Glomerular visceral epithelial cell (primary cell): ENCODE results near the gene IQGAP2.

Experiments
- DNase-seq: peaks from one replicate; pipeline ENCODE4 v3.0.0-alpha.2; 2016; ENCODE audit errors: extremely low spot score

The IQGAP2 gene

DNA sequence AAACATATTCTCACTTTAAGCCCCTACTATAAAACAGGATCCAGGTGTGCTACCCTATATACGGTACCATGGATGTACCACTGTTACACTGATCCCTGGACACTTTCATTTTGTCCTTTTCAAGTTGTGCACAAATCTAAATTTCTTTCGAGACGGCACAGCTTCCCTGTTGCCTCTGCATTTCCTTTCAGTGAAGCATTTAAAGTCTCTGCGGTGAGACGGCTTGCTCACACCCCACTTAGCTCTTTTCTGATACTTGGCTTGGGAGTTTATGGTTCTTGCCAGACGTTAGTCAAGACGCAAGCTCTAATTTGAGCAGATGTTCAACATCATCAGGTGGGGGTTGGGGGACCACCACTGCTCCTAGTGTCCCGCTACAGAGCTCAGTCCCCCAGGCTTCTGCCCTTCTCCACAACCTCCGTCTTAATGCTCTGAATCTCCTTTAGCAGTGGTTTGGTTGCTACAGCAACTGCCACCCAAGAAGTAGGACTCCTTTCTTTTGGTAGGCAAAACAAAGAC is 204.3 kb downstream of the IQGAP2 start:
- DNase-seq: no peak

DNA sequence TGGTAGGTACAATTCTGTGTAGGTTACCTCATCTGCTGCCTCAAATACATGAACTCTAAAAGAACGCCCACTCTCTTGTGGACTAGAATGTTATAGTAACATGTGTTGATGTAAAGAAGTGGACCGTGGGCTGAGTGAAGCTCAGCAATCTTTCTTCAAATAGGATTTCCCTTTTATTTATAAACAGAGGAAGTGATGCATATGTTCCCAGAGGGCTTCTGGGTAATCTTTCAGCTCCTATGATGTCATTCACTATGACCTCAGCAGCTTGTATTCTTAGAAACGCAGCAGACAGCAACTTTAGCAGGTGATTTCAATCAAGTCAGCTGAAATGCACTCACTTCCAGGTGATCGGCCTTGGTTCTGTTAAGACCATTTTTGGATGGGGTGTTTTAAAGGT is 205.7 kb downstream of the IQGAP2 start:
- no peak for DNase-seq

DNA sequence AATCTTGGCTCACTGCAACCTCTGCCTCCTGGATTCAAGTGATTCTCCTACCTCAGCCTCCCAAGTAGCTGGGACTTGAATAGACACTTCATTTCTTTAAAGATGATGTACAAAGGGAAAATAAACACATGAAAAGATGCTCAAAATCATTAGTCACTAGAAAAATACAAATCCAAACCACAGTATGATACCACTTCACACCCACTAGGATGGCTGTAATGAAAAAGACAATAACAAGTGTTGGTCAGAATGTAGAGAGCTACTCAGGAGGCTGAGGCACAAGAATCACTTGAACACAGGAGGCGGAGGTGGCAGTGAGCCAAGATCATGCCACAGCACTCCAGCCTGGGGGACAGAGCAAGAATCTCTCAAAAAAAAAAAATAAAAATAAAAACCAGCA is 207.1 kb downstream of the IQGAP2 start:
- no peak for DNase-seq

DNA sequence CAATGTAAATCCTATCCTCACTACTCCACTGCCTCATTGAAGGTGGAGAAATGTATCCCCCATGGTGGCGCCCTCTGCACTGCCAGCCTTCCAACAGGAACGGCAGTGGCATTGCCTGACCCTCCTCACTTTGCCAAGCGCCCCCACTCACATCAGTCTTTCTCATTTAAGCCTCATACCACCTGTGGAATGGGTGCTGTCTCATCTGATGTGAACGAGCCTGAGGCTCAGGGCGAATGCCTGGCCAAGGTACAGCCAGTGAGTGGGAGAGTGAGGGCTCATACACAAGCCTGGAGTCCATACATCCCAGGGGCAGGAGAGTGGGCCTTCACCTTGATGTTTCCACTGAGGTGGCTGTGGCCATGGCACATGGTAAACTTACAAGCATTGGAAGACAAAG is 209.9 kb downstream of the IQGAP2 start:
- DNase-seq: no peak

DNA sequence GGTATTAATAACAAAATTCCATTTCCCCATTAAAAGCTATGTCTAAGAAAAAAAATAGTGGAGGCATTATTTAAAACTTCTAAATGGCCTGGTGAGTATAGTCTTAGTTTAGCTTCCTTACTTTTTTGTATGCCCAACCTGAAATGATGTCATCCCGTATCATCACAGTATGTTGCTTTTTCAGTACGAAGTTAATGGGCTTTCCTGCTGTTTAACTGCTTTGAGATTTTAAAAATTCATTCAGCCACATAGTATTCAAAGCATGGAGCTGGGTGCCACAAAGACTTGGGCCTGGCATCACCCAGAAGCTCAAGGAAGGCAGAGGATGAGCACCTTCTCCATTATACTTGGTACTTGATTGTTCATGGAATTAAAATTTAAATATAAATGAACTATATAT is 212.7 kb downstream of the IQGAP2 start:
- DNase-seq: no peak

DNA sequence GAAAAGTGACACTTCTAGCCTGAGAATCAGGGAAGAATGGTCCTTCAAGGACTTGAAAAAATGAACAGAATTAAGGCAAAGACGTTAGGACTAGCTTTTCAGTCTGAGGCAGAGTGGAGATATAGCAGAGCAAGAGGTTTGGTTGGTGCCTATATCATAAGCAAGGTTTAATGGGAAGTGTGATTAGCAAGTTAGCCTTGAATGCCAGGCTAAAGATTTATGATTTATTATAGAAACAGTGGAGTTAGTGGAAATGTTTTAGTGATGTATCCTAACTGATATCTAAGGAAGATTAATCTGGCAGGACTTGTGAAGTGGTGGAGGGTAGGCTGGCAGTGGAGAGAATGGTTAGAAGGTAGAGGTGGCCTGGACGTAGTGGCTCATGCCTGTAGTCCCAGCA is 213.1 kb downstream of the IQGAP2 start:
- DNase-seq: no peak

DNA sequence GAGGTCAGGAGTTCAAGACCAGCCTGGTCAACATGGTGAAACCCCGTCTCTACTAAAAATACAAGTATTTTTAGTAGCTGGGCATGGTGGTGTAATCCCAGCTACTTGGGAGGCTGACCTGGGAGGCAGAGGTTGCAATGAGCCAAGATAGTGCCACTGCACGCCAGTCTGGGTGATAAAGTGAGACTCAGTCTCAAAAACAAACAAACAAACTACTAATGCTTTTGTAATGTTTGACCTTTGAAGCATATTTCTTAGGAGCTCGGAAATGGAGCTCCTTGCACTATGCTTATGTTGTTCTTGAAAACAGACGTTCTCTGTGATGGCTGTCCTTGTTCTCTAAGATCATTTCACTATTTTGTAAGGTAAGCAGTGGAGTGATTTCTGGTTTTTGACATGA is 214.1 kb downstream of the IQGAP2 start:
- DNase-seq: no peak

DNA sequence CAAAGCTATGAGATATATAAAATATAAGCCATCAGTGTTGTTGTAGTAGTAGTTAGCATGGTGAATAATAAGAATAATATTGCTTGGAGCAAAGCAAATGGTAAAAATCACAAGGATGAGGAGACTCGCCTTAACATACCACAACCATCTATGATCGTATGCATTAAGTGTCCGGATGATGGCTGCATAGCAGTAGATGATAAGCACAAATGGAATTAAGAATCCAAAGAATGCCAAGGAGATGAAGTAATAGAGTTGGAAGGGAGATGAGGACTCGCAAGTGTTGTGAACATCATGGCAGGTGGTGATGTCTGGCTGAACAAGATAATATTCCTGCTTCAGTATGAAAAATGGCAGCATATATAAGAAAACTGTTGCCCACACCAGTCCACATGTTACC is 214.6 kb downstream of the IQGAP2 start:
- DNase-seq: peak; percentile 65

DNA sequence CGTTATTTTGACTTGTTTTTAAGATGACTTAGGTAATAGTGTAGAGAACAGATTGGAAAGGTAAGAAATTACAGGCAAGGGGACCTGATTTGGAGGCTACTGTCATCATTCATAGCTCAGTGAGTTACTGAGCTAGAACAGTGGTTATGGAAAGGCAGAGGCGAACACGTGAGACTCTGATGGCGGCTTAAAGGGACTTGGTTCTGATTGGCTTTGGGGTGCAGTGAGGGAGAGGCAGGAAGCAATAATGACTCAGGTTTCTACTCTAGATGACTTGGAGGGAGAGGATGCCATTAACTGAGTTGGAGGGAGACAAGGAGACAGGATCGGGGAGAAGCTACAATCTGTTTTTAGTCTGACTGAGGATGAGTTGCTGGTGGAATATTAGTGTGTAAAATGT is 217.1 kb downstream of the IQGAP2 start:
- DNase-seq: no peak

DNA sequence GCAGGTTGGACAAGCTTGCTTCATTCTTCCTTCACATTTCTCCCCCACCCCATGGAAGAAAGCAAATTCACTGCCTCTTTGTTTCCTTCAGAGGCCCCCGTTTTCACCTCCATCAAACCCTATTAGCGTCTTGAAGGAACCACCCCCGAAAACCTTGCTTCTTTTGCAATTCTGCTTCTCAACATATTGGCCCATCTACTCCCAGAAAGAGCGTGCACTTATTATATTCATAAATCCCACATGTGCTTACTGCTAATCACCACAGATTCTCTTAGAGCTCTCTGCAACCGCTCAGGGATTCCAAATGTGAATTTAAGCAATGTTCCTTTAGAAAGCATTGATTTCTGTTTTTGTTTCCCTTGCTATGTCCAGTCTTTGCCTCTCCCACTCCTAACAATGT is 219.0 kb downstream of the IQGAP2 start:
- no peak for DNase-seq

DNA sequence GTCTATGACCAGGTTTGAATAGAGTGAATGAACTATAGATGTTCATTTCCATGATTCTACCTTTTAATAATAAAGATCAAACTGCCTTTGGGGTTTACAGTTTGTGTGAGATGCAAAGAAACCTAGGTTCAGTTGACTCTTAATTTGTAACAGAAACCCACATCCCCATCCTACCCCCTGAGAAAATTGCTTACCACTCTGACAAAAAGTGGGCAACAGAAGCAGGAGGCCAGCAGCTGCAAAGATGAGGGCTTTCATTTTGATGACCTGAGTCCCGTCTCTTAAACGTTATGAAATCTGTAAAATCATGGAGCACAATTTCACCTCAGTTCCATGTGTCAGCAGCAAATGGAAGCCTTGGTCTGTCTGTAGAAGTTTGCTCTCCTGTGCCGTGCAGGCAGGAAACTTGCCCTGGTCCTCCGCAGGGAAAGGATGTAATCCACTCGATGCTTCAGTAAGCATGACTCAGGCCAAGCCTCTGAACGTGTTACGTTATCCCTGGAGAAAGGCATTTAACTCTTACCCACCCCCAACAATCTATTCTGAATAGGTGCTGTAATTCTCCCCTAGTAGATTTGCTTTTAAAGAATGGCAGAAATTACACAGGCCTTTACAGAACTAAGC is 220.0 kb downstream of the IQGAP2 start, which contains the start of gene F2RL2:
F2RL2 (minus strand) TSS at position 431 of the 624 bp plus-strand sequence; CDS start at position 258, 173 bp downstream.
- DNase-seq: peak; percentile 87

DNA sequence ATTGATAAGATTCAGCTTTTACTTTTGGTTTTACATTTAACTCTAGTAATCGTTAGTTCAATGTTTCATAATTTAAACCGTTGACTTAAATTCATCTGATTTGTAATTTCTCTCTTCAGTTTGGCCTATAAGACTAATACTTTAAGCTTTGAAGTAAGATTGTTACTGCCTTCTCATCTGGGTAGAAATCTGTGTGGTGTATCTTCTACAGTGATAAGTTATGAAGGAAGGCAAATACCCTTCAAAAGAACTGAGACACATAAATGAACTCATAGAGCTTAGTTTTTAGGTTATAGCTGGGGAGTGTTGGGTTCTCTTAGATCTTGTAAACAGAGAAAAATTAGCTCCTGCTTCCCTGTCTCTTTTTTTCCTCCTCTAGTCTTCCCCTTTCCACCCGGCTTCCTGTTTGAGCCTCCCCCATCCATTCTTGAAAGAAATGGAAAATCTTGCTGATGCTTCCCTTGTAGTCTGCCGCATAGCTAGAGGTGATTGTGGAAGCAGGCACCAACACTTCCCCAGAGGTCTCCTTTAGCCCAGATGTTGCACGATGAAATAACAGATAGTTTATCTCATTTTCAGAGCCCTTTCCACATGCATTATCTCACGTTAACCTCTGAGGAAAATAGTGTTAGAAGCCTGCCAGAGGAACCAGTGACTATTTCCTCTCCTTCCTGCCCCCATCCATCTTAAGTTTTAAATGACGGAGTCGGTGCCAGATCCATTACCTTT is 222.2 kb downstream of the IQGAP2 start:
- no peak for DNase-seq

DNA sequence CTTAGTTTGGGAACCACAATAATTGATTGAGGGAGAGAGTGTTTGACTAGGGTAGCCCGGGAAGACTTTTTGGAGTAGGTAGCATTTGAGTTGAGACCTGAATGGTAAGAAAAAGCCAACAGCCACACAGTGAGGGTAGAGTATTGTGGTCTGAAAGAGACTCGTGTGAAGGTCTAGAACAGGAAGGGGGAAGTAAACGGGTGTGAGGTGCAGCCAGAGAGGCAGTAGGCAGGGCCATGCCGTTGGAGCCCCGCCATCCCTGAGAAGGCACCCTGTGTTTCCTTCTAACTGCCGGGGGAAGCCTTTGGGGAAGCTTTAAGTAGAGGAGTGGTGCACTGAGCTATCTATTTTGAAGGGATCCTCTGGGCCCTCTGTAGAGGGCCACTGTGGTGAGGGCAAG is 223.7 kb downstream of the IQGAP2 start:
- no peak for DNase-seq

DNA sequence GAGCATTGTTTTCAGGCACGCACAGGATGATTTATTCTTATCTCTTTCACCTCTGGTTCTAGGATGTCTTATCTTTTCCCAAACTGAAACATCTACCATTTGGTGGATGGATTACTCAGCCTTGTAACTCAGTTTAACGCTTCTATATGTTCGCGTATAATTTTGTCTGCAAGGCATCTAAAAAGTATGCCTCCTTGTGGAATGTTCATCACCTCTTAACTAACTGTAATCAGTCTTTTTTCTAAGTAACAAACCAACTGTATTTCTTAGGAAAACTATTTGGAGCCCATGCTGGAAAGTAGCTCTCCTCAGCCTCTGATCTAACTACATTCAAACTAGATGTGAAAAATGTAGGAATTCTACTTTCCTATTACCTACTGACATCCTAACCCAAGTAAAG is 231.6 kb downstream of the IQGAP2 start:
- DNase-seq: no peak

DNA sequence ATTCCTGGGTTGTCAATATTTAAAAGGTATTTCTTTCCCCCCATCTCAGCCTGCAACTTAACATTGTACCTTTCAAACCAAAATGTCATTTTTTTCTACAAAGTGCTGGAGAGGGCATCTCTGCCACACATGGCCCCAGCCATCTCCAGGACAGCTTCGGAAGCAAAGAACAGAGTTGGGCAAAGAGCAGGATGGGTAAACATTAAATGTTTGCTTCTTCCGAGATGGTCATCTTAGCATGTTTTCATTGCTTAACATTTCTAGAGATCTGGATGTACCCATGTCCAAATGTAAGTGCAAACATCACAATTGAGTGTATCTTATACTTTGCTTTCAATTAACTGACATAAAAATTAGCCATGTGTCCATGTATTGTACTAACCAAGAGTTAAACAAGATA is 234.4 kb downstream of the IQGAP2 start:
- DNase-seq: no peak

DNA sequence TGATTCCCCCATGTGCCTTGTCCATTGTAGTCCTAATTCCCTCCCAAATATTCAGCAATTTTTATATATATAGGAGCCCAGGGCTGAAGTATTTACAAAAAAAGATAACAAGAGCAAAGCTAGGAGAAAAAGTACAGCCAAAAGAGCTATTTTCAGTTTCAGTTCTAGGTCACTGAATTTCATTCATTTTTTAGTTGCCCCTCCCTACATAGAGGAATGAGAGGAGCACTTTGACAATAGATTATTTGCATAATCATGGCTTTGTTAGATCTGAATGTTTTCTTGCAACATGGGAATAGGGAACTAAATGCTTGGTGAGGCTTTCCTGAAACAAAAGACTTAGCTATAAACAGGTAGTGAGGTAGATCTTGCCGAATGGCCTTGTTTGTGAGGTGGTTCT is 235.4 kb downstream of the IQGAP2 start:
- DNase-seq: no peak

DNA sequence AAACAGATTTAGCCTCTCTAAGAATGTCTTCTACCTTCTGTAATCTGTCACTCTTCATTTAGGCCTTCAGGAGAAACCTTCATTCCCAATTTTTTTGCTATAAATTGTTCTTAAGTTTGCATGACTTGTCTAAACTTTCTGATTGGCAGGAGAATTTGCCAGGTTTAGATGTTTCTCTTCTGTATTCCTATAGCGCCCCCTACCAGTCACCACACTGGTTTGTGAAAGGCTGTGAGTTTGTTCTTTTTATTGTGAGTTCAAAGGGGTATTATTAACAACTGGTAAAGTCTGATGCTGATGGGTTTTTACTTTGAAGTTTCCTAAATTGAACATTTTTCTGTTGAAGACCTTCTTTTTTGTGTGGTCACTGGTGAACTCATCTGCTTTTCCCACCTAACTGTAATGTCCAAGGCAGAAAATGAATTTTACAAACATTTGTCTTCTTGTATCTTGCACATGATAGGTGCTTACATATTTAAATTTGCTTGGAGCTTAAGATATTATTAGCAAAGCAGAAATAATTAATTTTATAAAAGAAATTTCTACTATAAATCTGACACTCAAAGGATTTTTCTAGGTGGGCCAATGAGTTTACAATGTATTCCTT is 238.5 kb downstream of the IQGAP2 start:
- peak; percentile 75 for DNase-seq

DNA sequence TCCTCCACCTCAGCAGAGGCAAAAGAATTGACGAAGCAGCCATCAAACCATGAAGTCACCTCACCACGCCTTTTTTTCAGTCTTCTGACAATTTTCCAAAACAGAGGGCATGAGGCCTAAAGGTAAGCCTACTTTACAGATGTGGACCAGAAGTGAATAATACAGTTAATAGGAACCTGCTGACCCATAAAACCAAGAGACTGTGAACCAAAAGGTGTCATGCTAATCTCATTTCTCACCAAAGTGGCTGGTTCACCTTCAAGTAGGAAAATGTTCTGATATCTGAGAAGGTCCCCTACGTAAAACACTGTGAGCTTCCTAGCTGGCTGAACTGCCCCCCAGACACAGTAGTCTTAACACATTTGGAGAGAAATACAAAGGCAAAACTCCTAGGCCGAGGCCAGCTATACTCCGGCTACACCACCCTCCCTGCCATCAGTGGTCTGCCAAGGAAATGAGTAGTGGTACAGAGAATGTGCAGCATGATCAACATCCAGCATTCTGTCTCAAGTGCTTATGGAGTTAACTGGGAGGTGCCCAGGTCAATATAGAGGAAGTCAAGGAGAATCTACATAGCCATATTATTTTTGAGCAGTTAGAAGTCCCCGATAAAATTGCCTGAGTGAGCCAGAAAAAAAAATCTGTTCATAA is 239.4 kb downstream of the IQGAP2 start:
- DNase-seq: no peak

DNA sequence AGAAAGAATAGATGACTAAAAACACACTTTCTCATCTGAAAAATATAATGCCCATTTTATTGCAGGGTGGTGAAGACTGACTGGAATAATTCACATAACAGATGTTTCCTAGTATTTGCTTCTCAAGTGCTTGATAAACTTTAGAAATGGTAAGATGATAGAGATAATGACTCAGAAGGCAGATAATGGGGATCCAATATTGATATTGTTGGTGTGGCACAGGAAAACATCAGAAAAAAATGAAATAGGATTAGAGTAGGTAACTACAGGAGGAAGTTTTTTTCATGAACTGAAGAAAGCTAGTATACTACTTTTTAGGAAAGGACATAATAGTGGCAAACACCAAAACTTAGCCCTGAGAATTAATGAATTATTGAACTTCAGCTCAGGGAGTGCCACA is 240.3 kb downstream of the IQGAP2 start:
- DNase-seq: no peak

DNA sequence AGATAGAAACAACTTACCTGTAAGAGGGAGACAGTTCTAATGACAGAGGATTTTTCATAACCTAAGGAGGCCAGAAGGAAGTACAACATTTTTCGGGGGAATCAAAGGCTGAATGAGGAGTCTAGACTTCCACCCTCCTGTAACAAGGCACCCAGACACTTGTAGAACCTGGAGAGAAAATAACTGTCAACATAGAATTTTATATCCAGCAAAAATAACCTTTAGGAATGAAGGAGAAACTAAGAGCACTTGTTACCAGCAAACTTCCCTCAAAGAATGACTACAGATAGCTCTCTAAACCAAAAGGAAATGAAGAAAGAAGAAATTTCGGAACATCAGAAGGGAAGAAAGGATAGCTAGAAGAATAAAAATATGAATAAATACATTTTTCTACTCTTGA is 246.1 kb downstream of the IQGAP2 start:
- no peak for DNase-seq

DNA sequence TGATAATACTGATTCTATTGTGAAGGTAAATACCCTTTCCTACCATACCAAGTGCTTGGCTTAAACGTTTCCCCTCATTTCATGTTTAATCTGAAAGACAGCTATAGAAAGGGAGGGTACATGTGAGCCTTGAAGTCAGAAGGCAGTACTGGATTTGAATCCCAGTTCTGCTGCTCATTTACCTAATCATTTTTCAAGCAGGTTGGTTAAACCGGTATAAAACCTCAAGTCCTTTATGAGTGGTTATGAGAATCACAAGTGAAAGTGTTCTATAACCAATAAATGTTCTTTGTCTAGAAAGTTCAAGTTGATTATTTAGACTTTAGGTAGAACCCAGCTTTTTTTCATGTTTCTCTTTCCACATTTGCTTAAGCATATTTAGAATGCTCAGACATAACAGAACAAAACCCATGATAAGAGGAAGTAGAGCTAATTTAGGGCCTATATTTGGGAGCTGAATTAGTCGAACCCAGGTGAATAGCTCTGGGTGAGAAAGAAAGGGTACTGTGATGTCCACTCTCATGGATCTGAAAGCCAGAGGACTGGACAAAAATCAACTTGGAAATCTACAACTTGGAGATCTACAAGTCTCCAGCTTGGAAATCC is 249.8 kb downstream of the IQGAP2 start:
- no peak for DNase-seq

DNA sequence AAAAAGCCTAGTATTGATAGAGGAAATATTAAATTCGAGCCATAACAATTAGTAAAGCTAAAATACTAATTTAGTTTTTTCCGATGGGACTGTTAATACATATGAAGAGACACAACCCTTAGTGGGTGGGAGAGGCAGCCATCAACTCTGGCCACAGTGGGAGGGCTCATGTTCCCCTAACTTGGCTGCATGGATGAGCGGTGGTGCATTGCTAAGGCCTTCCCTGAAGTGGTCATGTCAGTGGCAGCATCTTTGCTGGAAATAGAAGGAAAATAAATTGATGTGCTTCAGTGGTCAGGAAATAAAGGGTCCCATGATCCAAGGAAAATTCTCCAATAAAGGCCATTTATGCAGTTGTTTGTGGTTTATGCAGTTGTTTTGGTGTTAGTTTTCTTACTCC is 254.0 kb downstream of the IQGAP2 start:
- peak; percentile 79 for DNase-seq
